ENCODE data around the gene C17orf107.

Gene C17orf107

GRCh38 chr17:4870855-4871254 lies 28.5 kb upstream of the C17orf107 start:
- no peaks in the 10 kb centered on the region for H3K36me3 ChIP-seq (ENCODE audit: control insufficient read depth, insufficient read depth, low read length)
- DNase-seq (ENCODE audit: extremely low read depth, insufficient read length), result no peak
- H3K27me3 ChIP-seq (replicated peaks; ENCODE audit: control insufficient read depth, insufficient read depth, low read length), result no peaks in the 10 kb centered on the region
- TF ChIP-seq CTCF (IDR thresholded peaks at IDR 0.05; ENCODE audit: insufficient read depth, low read length, poor library complexity, severe bottlenecking), result no peak
- no peak overlapping the region for H3K4me3 ChIP-seq (replicated peaks; ENCODE audit: low read depth, low read length)

GRCh38 chr17:4872786-4873185 lies 26.6 kb upstream of the C17orf107 start:
- Histone ChIP-seq H3K27me3 (replicated peaks; ENCODE audit: control insufficient read depth, insufficient read depth, low read length) (no peaks in the 10 kb centered on the region), H3K36me3 (ENCODE audit: control insufficient read depth, insufficient read depth, low read length) (no peaks in the 10 kb centered on the region), H3K4me3 (replicated peaks; ENCODE audit: low read depth, low read length) (no peak overlapping the region)
- no peak for TF ChIP-seq CTCF (IDR thresholded peaks at IDR 0.05; ENCODE audit: insufficient read depth, low read length, poor library complexity, severe bottlenecking)
- DNase-seq (ENCODE audit: extremely low read depth, insufficient read length), result no peak

GRCh38 chr17:4877089-4877488 lies 22.2 kb upstream of the C17orf107 start:
- Histone ChIP-seq H3K4me3 (replicated peaks; ENCODE audit: low read depth, low read length) (no peak overlapping the region), H3K27me3 (replicated peaks; ENCODE audit: control insufficient read depth, insufficient read depth, low read length) (no peaks in the 10 kb centered on the region), H3K36me3 (ENCODE audit: control insufficient read depth, insufficient read depth, low read length) (peaks cover 8% of the 10 kb centered on the region; the same call in 1 of the 2 replicates)
- no peak for DNase-seq (ENCODE audit: extremely low read depth, insufficient read length)
- TF ChIP-seq CTCF (IDR thresholded peaks at IDR 0.05; ENCODE audit: insufficient read depth, low read length, poor library complexity, severe bottlenecking), result no peak

GRCh38 chr17:4879601-4880000 lies 19.7 kb upstream of the C17orf107 start:
- no peak for DNase-seq (ENCODE audit: extremely low read depth, insufficient read length)
- Histone ChIP-seq H3K4me3 (replicated peaks; ENCODE audit: low read depth, low read length) (no peak overlapping the region), H3K36me3 (ENCODE audit: control insufficient read depth, insufficient read depth, low read length) (peaks cover 13% of the 10 kb centered on the region), H3K27me3 (replicated peaks; ENCODE audit: control insufficient read depth, insufficient read depth, low read length) (no peaks in the 10 kb centered on the region)
- TF ChIP-seq CTCF (IDR thresholded peaks at IDR 0.05; ENCODE audit: insufficient read depth, low read length, poor library complexity, severe bottlenecking), result no peak

GRCh38 chr17:4880857-4881256 lies 18.5 kb upstream of the C17orf107 start:
- no peak for DNase-seq (ENCODE audit: extremely low read depth, insufficient read length)
- Histone ChIP-seq H3K4me3 (replicated peaks; ENCODE audit: low read depth, low read length) (no peak overlapping the region), H3K36me3 (ENCODE audit: control insufficient read depth, insufficient read depth, low read length) (peaks cover 24% of the 10 kb centered on the region), H3K27me3 (replicated peaks; ENCODE audit: control insufficient read depth, insufficient read depth, low read length) (no peaks in the 10 kb centered on the region)
- no peak for TF ChIP-seq CTCF (IDR thresholded peaks at IDR 0.05; ENCODE audit: insufficient read depth, low read length, poor library complexity, severe bottlenecking)

Measured in GM06990 (cell line).